HG02623 (cell line): Measurements from ENCODE around the gene MMP1.
"Not testable (repeated sequence)": the region's sequence is repeated elsewhere in the genome, so short reads cannot be mapped to it uniquely, and the experiment has no call there.

ENCODE experiments used
- ATAC-seq: cut with Tn5 transposase; IDR thresholded peaks from one replicate; pipeline ENCODE4 v1.9.1; 2021; ENCODE audit warnings: moderate library complexity; ENCODE audit not compliant: unreplicated experiment

Gene MMP1

DNA sequence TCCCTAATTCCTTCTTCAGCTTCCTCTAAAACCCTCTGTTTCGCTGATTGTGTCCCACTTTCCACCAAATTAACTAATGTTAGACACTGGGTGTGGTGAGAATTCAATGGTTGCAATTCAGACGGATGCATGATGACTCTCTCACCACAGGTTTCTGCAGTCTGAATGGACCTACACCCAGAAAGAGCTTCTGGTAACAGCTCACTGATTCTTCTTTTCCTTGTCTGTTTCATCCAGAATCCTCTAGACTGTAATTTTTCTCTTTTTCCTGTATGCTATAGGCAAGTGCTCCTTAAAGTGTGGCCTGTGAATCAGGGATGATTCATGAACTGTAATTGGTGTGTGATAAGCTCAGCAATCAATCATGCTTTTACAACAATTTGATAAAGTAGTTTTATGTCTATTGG is 35.6 kb downstream of the MMP1 start:
- no peak for ATAC-seq

DNA sequence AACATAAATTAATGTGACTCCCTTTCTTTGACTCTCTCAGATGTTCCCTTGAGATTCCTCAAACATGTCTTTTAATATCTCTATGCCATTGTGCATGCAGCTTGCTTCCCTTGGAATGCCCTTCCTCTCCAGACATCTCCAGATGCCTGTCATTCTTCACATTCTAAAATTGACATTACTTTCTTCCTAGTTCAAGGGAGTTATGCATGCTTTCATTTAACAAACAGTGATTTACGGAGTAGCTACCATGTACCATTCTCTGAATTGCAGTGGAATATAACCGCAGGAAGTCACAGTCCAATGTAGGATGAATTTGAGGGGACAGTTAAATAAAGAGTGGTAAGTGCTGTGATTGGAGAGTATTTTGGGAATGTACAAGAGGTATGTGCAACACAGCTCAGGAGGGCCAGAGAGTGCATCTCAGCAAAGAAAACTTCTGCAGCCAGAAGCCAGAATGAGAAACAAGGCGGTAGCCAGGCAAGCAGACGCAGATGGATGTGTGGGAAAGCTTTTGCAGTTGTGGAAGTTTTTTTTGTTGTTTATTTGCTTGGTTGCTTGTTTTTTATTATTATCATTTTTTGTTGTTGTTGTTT is 36.2 kb downstream of the MMP1 start:
- ATAC-seq = no peak

DNA sequence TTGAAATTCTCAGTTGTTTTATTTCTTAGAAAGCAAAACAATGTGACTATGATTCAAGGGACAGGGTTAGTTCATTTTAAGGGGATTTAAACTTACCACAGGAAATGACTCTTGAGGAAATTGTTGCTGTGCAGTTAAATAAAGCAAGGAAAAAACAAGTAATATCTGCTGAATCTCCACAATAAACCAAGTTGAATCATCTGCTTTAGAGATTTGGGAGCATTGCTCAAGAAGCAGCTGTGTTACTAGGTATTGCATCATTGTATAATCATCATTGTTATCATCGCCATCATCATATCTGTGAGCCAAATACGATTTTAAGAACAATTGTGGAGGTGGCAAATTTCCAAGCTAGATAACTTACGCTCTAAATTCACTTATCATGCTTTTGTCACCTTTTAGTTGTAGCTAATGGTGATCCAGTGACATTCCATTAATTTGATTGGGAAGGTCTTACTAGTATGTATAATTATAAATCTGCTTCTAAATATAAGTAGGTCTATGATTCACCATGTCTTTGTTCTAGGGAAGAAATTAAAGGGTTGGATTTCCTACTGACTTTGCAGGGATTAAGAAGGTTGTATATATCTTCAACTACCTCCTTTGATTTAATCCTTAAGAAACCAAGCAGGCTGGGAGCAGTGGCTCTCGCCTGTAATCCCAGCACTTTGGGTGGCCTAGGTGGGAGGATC is 37.5 kb downstream of the MMP1 start:
- no peak for ATAC-seq

DNA sequence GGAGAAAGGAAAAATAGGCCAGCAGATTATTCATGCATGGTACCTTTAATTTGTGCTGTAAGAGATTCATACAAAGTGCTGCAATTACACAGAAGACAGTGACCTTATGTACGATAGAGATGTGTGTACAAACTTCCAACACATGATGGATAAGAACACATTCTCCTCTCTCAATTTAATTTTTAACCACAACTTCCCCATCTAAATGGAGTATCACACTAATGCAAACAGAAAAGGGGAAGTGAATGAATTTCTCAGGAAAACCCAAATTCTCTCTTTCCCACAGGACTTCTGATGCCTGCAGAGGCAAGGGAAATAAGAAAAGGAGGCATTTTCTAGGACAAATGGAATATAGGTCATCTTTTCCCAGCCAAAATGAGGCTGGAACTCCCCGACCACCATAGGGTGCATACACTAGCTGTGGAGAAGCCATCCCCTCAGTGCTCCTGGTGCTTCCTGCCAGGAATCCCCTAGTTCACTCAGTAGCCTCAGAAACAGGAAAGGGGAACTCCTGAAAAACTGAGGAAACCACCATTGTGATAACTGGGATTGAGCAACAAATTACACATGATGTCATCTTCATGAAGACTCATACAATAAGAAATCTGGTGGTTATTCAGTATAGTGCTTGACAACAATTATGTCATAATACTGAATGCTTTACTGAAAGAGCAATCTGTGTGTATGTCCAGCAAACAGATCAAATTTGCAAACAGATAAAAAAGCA is 40.0 kb downstream of the MMP1 start:
- no peak for ATAC-seq

DNA sequence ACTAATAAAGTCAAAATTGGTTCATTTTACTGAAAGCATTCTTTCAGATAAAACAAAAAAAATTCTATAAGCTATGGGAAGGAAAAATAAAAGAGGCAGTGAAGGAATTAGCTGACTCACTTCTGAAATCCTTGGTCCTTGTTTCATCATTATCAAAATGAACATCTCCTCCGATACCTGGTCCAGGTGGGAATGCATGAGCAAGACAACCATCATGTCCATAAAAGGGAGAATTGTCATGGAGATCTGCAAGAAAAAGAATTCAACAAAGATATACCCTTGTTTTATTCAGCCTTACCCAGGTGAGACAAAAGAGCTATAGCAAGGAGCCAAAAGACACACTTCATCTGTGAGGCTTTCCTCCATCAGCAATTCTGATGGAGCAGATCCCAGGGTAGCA is 44.7 kb downstream of the MMP1 start:
- no peak for ATAC-seq

DNA sequence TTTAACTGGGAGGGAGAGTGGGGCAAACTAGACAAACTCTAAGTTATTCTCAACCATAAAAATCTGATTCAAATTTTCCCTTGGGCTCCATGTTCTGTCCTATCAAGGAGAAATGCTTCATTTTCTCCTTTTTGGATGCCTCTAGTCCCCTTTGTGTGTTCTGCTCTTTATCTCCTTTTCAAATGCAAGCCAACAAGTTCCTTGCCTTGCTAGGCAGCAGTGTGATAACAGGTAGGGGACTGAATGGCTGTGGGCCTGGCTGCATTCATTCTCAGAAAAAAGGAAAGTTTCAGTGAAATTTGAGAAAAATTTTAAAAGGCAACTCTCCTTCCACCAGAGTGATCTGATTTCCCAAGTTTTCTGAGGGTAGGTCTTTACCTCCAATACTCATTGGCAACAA is 46.3 kb downstream of the MMP1 start:
- ATAC-seq = no peak

DNA sequence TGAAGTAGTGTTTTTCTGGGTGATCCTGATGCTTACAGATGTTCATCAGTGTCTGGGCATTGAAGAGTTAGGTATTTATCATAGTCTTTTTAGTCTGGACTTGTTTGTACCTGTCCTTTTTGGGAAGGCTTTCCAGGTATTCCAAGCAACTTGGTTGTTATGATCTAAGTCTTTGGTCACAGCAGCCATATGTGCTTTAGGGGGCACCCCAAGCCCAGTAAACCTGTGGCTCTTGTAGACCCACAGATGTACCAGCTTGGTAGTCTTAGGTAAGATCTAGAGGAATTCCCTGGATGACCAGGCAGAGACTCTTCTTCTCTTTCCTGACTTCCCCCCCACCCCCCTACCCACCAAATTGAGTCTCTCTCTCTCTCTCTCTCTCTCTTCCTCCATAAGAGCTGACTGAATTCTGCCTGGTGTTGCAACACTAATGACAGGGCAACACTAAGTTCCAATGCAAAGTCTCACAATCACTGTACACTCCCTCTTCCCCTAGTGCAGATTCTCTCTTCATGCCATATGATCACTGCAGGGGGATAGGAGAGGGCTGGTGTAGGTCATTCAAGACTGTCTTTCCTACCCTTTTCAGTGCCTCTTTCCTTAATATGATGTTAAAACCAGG is 48.7 kb downstream of the MMP1 start:
- ATAC-seq = no peak

DNA sequence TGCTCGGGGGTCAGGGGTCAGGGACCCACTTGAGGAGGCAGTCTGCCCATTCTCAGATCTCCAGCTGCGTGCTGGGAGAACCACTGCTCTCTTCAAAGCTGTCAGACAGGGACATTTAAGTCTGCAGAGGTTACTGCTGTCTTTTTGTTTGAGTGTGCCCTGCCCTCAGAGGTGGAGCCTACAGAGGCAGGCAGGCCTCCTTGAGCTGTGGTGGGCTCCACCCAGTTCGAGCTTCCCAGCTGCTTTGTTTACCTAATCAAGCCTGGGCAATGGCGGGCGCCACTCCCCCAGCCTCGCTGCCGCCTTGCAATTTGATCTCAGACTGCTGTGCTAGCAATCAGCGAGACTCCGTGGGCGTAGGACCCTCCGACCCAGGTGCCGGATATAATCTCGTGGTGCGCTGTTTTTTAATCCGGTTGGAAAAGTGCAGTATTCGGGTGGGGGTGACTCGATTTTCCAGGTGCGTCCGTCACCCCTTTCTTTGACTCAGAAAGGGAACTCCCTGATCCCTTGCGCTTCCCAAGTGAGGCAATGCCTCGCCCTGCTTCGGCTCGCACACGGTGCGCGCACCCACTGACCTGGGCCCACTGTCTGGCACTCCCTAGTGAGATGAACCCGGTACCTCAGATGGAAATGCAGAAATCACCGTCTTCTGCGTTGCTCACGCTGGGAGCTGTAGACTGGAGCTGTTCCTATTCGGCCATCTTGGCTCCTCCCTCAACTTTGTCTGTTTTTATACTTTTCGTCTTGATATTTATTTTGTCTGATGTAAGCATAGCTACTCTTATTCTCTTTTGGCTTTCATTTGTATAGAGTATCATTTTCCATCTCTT is 51.0 kb downstream of the MMP1 start:
- not testable (repeated sequence) for ATAC-seq
